Stimulated activated naive CD8-positive, alpha-beta T cell treated with anti-CD3 and anti-CD28 coated beads, Interleukin-15, Interleukin-2, amounts not matched to agents 100 U/mL and 50 U/mL, for 24 hours (primary cell): ENCODE data around the gene ARAP1.

Experiments
- ATAC-seq: fragments of 150-1000 bp; cut with Tn5 transposase; one replicate; pipeline ENCODE4 v1.10.0; 2021
- DNase-seq: peaks from one replicate; pipeline ENCODE4 v3.0.0; 2021

The ARAP1 gene

DNA sequence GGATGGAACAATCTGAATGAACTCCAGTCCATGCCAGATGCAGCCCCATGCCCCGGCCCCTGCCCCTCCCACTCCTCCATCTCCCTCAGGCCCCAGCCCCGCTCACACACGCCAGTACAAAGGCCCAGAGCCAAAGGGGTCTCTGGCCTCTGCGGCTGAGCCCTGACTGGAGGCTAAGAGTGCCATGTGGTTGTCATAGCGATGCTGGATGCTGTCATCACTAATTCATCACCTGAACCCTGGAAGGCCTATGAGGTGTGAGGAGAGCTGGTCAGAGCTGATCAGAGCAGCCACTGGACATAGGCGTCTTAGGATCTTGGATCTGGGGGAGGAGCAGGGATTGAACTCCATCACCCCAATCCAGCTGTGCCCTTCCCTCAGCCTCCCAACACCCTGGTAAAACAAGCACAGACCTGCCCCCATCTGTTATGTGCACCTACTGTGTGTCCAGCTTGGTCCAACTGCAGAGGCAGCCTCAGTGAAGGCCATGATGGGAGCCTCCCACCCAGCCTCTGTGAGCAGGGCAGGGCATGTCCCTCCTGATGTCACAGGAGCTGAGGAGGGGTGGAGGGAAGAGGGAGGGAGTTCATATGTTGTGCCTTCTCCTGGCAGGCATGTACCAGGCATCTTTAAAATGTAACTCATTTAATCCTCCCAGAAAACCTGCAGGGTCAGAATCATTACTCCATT, 94.7 kb downstream of the ARAP1 start:
- no peak for ATAC-seq
- no peak for DNase-seq

DNA sequence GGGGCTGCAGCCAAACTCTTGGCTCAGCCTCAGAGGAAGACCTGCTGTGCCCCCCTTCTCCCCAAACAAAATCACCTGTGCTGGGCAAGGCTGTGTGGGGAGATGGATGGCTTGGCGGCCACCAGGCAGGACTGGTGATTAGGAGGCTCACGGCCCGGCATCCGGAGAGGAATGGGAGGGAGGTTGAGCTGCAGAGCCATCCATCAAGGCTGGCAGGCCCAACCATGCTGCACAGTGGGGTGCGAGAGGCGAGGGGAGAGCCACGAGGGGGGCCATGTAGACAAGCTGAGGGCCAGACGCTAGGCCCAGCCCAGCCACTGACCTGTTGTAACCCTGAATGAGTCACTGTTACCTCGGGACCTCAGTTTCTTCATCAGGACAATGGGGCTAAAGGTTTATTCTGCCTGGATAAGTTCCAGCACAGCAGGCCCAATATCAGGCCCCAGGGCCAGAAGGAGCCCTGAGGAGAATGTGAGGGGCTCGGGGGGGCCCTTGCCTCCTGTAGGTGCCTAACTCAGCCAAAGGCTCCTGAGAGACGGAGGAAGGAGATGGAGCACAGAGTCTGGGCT, 96.2 kb downstream of the ARAP1 start:
- DNase-seq, result no peak
- no peak for ATAC-seq

DNA sequence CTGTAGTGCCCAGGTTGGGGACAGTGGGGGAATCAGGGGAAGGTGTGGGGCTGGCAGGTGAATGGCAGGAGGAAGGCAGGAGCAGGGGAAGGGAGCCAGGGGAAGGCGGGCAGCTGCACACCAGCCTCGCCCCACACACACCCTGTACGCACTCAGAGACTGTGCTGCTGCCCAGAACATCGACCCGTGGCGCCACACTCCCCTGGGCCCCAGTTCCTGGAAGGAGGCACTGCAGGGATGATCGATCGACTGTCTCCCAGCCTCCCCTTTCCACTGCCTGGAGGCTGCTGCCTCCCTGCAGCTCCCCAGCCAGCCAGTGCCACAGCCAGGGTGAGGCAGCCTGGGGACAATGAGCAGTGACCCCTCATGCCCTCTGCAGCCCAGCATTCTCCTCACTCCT, 97.2 kb downstream of the ARAP1 start:
- DNase-seq, result no peak
- no peak for ATAC-seq

DNA sequence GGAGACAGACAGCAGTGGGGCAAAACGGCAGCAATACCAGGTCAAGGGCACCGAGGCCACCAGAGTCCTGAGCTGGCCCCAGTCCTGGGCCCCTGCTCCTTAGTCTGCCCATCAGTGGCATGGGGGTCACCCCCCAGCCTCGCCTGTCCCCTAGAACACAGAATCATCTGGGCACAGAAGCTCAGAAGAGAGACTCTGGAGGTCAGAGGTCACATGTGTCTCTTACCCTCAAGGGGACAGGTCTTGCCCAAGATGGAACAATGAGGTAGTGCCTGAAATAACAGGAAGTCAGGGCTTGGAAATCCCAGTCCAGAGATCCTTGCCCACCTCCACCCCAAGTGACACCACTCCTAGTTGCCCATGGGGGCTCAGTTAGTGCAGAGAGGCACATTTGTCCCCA, 98.6 kb downstream of the ARAP1 start:
- DNase-seq (no peak), ATAC-seq (no peak)

DNA sequence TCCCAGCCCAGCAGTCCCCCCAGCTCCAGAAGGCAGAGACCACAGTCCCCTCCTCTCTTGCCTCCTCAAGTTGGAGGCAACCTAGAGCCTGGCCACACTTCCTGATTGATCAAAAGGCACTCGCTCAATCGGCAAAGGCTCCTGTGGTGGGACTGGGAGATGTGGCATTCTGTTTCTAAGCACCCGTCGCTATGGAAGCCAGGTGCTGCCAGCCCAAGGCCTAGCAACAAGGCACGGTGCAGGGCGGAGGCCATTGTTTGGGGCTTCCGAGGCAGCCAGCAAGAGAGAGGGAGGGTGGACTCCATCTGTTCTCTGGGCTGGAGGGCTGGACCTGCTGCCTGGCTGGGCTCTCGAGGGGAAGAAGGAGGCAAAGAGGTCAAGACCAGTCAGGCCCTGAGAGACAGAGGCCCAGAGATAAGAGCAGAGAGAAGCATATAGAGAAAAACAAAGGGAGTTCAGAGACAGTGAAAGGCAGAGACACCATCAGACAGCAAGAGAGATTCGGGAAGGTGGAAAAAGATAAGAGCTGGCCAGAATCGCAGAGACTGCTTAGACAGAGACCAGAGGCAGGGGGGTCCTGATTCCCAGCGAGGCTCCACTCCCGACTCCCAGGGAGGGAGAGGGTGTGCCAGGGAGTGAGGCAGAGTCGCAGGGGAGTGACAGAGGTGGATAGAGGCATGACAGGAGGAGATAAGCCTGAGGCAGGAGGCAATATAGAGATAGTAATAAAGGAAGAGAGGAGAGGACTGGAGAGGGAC, 99.2 kb downstream of the ARAP1 start:
- DNase-seq (no peak), ATAC-seq (no peak)

DNA sequence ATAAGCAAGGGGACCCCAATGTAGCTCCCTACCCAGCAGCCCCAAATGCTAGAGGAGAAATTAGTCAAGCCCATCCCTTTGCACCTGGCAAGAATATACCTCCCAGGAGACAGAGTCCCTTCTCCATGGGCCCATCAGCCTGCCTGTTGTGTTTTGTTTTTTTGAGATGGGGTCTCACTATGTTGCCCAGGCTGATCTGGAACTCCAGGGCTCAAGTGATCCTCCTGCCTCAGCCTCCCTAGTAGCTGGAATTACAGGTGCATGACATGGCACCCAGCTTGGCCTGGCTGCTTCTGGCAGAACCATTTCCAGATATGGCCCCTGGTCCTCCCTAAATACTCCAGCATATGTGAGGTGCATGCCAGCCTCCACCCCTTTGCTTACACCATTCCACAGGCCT, 100.1 kb downstream of the ARAP1 start:
- DNase-seq (no peak), ATAC-seq (no peak)

DNA sequence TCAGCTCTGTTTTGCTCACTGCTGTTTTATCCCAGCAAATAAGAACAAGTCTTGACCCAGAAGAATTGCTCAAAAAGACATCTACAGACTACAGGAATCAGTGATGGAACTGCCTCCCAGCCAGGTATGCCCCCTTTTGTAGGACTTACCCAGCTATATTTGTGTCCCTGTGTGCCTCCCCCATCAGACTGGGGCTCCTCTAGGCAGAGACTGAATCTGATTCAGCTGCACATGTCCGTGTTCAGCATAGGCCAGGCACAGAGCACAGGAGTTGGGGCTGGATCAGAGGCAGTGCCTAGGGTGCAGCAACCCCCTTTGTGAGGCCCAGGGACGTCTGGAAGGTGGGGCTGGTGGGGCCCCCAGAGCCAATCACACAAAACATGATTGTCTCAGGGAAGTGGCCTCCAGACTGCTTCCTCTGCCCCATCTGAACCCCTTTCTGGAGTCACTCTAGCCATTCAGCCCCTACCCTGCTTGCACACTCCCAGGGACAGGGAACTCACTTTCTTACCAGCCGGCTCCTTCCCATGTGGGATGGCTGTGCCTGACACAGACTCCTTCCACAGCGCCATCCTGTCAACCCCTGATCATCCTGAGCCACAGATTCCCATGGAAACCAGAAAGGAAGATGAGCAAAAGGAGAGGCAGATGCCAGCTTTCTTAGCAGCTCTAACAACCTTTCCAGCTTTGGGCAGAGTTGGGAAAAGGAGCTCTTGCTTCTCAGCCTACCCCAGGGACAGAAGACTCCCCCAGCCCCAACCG, 102.8 kb downstream of the ARAP1 start:
- DNase-seq (no peak), ATAC-seq (no peak)

DNA sequence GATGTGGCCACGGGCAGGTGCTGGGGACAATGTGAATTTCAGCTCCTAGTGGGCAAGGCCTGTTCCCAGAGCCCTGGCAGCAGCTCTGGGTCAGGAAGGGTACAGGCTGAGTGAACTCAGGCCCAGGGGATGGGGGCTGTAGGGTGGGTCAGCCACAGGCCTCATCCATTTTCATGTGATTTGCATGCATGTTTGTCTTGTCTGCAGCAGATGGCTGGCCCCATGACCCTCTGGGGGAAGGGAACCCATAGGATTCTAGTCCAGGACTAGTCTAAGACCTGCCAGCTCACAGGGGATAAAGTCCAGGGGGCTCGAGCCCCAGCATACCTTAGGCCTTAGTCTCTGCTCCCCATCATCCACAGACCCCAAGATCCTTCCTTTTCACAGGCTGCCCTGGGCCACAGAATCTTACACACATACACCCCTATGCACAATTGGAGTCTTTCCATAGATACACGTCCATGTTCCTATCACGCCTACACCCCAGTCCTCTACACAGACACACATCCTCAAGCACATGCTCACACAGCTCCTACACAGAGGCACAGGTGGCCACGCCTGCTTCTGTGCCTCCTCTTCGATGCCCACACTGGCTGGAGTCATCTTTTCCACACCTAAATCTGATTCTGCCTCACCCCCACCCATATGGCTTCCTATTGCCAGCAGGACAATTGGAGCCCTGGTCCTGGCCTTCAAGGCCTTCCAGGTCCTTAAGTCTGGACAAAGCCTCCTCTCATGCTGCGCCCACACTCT, 103.6 kb downstream of the ARAP1 start:
- DNase-seq (no peak), ATAC-seq (no peak)

DNA sequence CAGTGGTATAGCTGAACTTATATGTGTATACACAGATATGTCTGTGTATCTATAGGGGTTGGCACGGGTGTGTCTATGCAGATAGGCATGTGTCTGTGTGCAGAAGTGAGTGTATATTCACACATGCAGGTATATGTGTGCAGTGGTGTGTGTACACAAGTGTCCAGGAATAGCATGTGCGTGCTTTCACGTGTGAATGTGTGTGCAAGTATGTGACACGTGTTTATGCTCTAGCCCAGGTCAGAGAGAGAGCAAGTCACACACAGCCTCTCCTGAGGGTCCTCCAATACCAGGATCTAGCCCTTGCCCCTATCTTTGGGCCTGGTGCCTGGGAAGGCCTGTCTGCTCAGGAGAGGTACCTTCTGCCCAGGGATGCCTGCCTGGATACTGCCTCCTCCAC, 104.3 kb downstream of the ARAP1 start:
- ATAC-seq, result no peak
- no peak for DNase-seq

DNA sequence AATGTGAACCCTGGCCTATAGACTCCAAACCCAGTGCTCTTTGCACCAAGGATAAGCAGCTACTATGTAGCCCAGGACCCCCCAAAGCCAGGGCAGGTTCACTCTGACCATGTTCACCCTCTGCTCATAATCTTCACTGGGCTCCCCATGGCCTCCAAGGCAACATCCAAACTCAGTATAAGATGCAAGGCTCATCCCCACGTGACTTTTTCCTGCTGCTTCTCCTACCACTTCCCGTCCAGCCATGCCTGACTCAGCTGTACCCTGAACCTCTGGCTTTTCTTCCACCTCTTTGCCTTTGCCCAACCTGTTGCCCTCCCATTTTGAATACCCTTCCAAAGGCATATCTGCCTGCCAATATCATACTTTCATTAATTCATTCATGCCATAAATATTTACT, 105.7 kb downstream of the ARAP1 start:
- DNase-seq (no peak), ATAC-seq (no peak)

DNA sequence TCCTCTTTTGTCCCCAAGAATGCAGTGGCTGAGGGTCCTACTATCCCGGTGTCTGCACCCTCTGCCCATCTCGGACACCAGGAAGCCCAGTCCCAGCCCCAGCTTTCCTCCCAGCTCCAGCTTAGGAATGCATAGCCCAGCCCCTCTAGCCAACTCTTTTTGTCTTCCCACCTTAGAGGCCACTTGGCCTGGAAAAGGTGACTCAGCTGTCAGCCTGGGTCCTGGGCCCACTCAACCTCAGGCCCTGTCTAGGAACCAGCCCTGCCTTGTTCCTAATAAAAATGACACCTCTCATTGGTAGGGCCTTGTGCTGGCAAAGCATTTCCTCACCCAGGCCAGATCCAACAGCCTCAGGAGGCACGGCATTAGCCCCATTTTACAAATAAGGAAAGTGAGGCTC, 106.2 kb downstream of the ARAP1 start:
- DNase-seq (no peak), ATAC-seq (no peak)

DNA sequence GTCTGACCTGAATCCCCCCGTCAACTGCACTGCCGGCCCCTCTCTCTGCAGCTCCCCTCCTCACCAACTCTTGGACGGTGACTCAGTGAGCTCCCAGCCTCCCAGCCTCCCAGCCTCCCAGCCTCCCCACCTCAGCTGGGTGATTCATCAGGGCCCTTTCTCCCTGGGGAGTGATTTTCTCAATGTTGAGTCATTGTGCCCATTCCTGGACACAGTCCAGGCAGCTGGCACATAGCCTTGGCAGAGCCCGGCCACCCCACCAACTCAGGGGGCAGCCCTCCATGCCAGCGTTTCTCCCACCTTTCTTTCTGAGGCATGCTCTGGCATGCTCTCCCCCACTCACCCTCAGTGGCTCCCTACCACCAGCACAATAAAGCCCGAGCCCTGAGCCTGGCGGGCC, 108.7 kb downstream of the ARAP1 start:
- no peak for ATAC-seq
- DNase-seq, result no peak

DNA sequence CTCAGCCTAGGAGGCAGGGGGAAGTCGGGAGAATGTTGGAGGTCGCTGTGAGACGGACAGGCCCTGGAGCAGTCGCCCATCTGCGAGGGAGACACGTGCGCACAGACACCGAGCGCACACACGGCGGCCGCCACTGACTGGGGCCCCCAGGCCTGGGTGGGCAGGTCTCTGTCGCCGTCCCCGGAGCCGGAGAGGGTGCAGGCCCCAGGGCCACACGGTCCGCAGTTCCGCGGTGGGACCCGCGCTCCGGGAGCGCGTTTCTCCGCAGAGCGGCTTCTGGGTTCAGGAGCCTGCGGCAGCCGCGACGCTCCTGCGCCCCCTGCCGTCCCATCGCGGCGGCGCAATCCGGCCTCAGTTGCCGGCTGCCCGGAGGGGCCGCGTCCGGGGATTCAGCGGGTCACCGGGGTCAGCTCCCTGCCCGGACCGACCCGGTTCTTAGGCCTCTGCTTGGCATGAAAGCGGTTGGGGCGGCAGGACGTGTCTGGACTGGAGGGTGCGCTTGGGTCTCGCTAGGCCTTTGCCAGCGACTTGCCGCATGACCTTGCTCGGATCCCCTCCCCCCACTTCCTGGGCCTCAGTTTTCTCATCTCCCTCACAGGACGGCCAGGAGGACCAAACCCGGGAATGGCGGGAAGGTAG, 109.2 kb downstream of the ARAP1 start:
- DNase-seq, result peak; percentile 79
- peak; percentile 77 for ATAC-seq

DNA sequence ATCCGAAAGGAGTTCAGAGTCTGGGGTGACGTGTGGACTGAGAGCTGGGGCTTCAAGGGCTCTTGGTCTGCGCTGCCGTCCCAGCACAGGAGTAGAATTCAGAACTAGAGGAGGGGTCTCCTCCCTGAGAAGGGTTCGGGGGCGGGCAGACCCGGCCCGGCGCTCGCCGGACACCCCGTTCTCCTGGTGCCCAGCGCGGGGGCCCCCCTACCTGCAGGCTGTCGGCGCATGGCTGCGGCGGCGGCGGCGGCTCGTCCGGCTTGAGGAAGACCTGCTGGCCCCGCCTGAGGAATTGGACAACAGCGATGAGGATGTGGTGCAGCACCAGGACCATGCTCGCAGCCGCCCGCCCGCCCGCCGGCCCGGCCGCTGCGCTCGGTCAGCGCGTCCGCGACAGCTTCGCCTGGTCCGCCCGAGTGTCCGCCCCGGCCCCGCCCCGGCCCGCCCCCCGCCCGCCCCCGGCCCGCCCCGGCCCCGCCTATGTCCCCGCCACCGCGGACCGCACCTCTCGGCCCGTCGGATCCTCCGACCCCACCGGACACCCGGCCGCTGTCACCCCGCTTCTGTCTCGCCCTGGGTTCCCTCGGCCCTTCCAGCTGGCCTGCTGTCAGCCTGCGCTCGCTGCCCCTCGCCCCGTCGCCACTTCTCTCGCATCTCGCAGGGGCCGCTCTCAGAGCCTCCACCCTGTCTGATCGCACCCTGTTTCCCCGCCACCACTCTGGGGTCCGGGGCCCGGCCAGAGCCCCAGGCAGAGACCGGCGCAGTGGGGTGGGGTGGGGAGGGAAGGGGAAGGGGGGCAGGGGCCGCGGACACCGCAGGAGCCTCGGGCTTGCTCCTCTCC, 109.9 kb downstream of the ARAP1 start:
- DNase-seq (peak; percentile 18), ATAC-seq (peak; percentile 38)

DNA sequence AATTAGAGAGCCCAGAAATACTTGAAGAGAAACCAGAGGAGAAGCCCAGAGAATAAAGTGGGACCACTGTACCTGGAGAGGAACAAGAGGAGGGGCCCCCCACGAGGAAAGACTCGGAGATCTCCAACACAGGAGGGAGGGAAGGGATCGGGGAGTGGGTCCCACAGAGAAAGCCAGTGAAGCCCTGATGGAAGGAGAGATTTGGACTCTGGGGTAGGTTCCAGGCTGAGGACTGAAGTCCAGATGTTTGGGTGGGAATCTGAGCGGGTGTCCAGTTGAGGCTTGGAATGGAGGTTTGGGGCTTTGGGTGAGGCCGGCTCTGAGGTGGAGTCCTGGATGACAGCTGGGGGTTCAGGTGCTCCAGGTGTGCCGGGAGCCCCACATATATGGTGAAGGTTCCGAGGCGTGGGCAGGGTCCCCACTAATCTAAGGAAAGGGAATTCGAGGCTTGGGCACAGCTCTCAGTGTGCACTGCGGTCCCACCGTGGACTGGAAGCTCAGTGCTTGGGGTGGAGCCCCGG, 110.6 kb downstream of the ARAP1 start:
- DNase-seq (no peak), ATAC-seq (no peak)

DNA sequence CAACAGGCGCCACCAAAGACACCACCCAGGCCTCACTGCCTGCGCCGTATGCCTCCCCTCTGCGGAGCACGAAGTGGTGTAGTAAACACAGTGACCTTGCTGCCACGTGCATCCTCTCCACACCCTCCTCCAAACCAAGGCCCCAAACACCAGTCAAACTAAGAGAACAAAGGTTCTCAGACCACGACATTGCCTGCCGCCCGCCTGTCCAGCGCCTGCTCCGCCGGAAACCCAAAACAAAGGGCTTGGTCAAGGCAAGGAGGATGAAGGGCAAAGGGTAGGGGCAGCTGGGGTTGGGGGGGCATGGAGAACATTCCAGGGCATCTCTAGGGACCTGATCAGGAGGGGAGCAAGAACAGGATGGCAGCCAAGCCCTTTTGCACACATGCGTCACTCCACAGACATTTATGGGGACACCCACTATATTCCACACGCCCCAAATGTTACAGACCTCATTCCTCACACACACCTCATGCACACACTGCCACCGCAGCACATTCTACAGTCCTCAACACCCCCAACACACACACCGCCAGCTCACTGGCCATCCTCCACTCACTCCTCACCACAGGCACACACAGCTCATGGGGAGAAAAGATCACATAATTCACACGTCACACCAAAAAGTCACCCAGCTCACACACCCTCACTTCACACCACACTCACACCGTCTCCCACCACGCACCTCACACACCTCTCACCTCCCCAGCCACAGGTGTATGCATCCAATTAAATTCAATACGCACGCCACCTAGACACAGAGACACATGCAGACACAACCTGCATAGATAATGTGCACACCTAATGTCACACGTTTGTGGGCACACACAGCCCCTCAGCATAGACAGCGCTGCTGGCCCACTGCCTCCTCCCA, 112.5 kb downstream of the ARAP1 start:
- no peak for ATAC-seq
- no peak for DNase-seq

DNA sequence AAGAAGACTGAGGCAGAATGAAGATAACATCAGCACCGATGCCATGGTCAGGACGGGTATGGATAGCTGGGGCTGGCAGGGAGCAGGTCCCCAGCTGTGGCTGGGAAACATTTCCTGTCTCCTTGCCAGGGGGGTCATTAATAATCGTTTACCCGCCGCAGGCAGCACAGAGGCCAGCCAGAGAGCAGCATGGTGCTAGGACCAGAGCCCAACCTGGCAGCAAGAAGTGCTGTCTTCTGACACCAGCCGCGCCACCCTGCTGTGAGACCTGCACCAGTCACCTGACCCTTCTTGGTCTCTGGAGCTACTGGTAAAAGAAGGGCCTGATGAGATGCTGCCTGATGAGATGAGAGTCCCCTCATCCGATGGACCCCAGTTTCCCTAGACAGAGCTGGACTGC, 114.3 kb downstream of the ARAP1 start:
- DNase-seq (no peak), ATAC-seq (no peak)

DNA sequence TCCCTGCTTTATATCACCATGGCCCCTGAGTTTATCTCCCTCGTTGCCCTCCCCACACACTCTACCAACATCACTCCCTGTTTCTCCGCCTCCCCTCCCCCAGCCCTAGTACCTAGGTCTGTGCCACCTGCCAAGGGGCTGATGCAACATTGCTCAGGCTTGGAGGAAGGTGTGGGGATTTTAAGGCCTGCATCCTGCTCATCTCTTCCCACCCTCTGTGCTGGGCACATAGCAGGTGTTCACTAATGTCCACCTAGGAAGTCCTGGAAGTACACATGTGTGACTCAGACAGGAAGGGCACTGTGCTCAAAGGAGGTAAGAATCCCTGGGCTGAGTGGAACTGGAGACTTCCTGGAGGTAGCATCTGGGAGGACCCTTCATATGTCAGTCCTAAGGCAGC, 115.0 kb downstream of the ARAP1 start:
- ATAC-seq, result no peak
- no peak for DNase-seq

DNA sequence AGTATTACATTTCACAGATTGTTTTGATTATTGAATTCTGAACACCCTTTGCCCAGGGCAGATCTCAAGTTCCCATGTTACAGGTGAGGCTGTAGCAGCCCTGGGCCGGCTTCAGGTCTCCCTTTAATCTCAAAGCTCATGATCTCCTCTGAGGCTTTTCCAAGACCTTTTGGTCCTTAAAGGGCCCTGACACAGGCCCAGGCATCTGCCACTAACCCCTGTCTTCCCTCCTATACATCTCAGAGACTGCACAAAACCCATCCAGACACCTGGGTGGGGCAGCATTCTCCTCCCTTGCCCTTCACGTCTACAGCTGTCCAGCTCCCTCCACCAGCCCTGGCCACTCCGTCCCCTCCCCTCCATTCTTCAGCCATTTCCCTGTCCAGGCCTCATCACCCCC, 115.8 kb downstream of the ARAP1 start:
- DNase-seq (no peak), ATAC-seq (no peak)

DNA sequence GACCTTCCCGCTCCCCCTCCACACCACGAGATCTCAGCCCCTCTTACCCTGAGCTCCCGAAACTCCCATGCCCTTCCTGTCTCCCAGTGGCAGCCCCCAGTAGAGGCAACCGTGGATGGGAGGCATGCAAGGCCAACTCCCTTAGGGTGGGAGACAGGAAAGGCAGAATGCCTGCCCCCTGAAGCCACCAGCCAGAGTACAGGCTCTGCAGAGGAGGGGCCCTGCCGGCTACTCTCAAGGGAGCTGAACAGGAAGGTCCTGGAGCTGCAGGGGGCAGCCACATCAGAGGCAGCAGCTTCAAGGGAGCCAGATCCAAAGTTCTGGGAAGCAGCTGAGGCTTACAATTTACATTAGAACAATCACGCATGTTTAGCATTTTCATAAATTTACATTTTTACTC, 116.3 kb downstream of the ARAP1 start:
- DNase-seq, result no peak

More for the DNA sequence above, 116.3 kb downstream of the ARAP1 start:
- ATAC-seq, result no peak
